Raji (cell line): ENCODE results near the gene DPEP2.

Experiments
- POLR2A ChIP-seq: IDR thresholded peaks from 2 replicates; pipeline ENCODE4 v1.6.1; 2011; ENCODE audit warnings: low read depth, low read length, control low read depth; ENCODE audit not compliant: insufficient read depth

Gene DPEP2, protein sequence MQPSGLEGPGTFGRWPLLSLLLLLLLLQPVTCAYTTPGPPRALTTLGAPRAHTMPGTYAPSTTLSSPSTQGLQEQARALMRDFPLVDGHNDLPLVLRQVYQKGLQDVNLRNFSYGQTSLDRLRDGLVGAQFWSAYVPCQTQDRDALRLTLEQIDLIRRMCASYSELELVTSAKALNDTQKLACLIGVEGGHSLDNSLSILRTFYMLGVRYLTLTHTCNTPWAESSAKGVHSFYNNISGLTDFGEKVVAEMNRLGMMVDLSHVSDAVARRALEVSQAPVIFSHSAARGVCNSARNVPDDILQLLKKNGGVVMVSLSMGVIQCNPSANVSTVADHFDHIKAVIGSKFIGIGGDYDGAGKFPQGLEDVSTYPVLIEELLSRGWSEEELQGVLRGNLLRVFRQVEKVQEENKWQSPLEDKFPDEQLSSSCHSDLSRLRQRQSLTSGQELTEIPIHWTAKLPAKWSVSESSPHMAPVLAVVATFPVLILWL

GRCh38 chr16:67998779-67999688 lies at the start of gene DPEP2:
DPEP2 (minus strand) TSS chr16:67999484; CDS start chr16:67993212, 6,272 bp downstream.
- TF ChIP-seq POLR2A: peak; percentile 56

- TF ChIP-seq POLR2A: no peak
These were observed 48.7 kb upstream of the DPEP2 start for GRCh38 chr16:68047987-68048386.

GRCh38 chr16:68046106-68046505 lies 46.8 kb upstream of the DPEP2 start:
- TF ChIP-seq POLR2A: no peak

DNA sequence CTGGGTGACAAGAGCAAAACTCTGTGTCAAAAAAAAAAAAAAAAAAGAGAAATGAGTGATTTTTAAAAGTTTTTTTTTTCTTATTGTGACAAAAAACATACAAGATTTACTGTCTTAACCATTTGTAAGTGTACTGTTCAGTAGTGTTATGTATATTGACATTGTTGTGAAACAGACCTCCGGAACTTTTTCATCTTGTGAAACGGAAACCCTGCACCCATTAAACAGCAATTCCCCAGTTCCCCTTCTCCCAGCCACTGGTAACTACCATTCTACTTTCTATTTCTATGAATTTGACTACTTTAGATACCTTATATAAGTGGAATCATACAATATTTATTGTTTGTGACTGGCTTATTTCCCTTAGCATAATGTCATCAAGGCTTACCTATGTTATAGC lies 42.5 kb upstream of the DPEP2 start:
- no peak for TF ChIP-seq POLR2A

DNA sequence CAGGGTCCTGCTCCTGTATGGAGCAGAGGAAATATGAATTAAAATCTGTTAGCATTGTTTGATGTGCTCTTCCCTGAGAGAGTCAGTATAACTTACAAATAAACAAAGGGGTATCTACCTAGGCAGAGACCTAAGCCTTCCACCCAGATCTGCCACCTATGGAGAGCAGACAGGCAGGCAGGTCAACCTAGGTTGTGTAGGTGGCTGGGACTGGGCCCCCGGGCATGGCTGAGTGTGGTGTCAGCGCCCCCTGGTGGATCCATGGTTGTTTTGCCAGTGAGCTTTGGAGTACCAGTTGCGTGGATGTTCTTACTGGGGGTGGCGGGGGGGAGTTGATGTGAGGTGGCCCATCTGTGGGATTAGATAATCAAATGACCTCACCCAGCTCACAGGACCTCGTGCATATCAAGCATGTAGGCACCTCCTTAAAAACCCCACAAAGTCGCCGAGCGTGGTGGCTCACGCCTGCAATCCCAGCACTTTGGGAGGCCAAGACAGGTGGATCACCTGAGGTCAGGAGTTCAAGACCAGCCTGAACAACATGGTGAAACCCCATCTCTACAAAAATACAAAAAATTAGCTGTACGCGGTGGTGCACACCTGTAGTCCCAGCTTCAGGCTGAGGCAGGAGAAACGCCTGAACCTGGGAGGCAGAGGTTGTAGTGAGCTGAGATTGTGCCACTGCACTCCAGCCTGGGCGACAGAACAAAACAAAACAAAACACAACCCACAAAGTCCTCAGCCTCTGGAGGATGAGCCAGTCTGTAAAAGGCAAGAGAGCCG lies 41.4 kb upstream of the DPEP2 start:
- TF ChIP-seq POLR2A: no peak

DNA sequence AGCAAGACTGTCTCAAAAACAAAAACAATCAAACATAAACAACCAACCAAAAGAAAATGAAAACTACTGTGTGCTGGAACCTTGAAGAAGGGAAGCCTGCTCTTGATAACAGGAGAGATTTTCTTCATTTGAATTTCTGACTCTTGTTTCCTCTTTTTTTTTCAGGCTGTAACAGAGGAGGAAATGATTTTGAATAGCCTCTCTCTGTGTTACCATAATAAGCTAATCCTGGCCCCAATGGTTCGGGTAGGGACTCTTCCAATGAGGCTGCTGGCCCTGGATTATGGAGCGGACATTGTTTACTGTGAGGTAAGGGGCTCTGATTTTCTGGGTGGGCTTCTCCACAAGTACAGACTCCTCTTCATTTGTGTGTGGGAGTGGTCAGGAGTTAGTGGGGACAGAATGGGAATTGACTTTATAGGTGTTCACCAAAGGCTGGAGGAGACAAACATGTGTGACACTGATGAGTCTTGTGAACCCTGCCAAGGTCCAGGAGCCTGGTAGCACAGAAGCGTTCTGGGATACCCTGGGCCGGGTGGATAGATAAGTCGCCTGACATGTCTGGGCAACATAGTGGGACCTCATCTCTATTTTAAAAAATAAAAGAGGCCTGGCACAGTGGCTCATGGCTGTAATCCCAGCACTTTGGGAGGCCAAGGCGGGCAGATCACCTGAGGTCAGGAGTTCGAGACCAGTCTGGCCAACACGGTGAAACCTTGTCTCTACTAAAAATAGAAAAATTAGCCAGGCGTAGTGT lies 38.7 kb upstream of the DPEP2 start:
- TF ChIP-seq POLR2A: no peak

DNA sequence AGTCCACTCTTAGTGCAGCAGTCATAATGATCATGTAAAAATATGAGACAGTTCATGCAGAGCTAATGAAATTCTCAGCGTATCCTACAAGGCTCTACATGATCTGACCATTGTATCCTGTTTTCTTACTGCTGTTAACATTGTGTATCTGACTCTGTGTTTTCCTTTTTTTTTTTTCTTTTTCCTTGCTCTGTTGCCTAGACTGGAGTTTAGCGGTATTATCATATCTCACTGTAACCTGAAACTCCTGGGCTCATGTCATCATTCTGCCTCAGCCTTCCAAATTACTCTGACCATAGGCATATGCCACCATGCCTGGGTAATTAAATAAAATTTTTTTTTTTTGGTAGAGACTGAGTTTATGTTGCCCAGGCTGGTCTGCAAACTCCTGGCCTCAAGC lies 35.9 kb upstream of the DPEP2 start:
- TF ChIP-seq POLR2A: no peak

- no peak for TF ChIP-seq POLR2A
These were observed 33.8 kb upstream of the DPEP2 start for GRCh38 chr16:68033101-68033500.

DNA sequence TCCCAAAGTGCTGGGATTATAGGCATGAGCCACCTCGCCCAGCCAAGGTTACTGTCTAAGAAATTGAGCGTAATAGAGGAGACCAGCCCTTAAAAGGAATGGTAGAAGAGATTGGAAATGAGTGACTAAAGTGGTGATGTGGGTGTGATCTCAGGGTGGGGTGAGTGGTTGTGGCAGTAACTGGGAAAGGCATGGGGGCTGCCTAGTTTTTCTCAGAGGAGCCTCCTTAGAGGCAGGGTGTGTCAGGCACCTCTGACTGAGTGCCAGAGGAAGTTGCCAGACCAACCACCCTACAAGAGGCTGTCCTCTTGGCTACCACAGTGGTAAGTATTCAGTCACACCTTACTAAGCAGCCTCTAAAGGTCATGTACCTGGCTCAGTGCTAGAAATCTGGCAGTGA lies 32.7 kb upstream of the DPEP2 start:
- no peak for TF ChIP-seq POLR2A

DNA sequence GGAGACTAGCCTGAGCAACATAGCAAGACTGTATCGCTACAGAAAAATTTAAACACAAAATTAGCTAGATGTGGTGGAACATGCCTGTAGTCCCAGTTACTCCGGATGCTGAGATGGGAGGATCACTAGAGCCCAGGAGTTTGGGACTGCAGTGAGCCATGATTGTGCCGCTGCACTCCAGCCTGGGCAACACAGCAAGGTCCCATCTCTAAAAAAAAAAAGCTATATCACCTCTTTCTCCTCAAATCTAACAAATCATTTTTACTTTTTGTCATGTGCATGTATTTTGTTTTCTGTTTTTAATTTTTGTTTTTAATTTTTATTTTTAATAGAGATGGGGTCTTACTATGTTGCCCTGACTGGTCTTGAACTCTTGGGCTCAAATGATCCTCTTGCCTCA lies 29.7 kb upstream of the DPEP2 start:
- TF ChIP-seq POLR2A: no peak

DNA sequence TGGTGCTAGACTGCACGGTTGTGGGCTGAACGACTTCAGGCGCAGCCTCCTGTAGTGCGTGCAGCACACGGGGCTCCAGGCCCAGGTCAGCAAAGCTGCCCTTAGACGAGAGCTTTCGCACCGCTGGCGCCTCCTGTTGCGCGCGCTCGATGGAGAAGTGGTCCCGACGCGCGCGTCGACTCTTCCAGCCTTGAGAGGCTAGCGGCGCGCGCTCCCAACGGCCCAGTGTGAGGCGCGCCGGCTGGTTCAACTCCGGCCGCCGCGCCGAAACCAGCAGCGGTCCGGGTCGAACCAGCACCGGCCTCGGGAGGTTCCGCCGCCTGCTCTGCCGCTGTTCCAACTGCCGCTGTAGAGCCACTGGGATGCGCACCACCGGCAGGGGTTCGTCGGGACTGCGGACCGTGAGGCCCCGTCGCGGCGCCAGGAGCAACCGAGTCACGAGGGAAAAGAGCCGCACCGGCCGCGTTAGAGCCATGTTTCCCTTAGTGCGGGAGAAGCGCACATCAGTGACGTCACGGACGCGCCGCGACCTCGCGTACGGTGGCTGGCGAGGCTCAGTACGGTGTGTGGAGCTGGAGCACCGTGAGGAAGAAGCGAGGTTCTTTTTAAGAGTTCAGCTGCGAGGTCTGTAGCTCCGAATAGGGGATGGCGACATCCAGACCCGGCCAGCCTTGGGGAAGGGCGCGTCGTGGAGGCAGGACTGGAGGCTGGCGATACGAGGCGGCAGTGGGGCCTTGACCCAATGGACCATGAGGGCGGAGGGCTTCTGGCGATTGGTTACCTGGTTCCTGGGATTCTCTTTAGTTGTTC lies 23.6 kb upstream of the DPEP2 start, which contains the start of the genes DDX28 and DUS2:
DDX28 (minus strand) TSS at position 505 of the 810 bp plus-strand sequence; CDS start at position 475, 30 bp downstream.
DUS2 (plus strand) TSS at position 557 of the 810 bp plus-strand sequence. CDS start 14,740 bp downstream, outside the sequence.
- TF ChIP-seq POLR2A: peak; percentile 90

DNA sequence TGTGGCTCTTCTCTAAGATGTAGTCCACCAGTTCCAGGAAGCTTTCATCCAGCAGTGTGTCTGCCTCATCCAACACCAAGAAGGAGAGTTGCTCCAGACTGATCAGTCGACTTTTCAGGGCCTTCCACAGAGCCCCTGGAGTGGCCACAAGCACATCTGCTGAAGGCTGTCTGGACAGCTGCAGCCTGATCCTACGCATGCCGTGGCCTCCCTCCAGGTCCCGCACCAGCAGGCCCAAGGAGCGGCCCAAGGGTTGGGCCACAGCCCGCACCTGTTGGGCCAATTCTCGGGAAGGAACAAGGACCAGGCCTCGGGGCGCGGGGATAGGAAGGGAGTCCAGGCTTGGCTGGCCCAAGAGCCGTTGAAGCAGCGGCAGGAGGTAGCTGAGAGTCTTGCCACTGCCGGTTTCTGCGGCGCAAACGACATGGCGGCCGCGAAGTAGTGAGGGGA lies 23.0 kb upstream of the DPEP2 start:
- no peak for TF ChIP-seq POLR2A

- no peak for TF ChIP-seq POLR2A
These were observed 22.2 kb upstream of the DPEP2 start for GRCh38 chr16:68021490-68021889.

GRCh38 chr16:68019167-68019680 lies 19.9 kb upstream of the DPEP2 start:
- TF ChIP-seq POLR2A: no peak
